Skeletal muscle tissue (tissue), 4 donors: ENCODE measurements around the gene ZNF446. TPM values are rescaled to one million over a fixed set of nuclear protein-coding genes. Genes with fewer than 3 reads are reported as not detected.

Source experiments
- H3K27ac ChIP-seq: one replicate; pipeline ENCODE4 v1.7.0; 2013; ENCODE audit warnings: mild to moderate bottlenecking, low read depth, low read length, inconsistent platforms
- H3K27me3 ChIP-seq, 3 donors: one replicate each; pipeline ENCODE4 v1.7.0; 2013; ENCODE audit warnings: low read length in 3 of 3; ENCODE audit not compliant: control insufficient read depth in 3 of 3, insufficient read depth in 3 of 3
- H3K36me3 ChIP-seq, 3 donors: one replicate each; pipeline ENCODE4 v1.7.0; 2013; ENCODE audit warnings: low read length in 3 of 3; ENCODE audit not compliant: control insufficient read depth in 3 of 3, insufficient read depth in 3 of 3
- H3K4me1 ChIP-seq, 3 donors: one replicate each; pipeline ENCODE4 v1.7.0; 2013; ENCODE audit warnings: low read length in 3 of 3, mild to moderate bottlenecking in 3 of 3; ENCODE audit not compliant: control insufficient read depth in 3 of 3, insufficient read depth in 3 of 3
- H3K4me3 ChIP-seq, 3 donors: one replicate each; pipeline ENCODE4 v1.7.0; 2013; ENCODE audit warnings: low read length in 3 of 3
- H3K9ac ChIP-seq, 3 donors: one replicate each; pipeline ENCODE4 v1.7.0; 2013; ENCODE audit warnings: low read length in 3 of 3, mild to moderate bottlenecking in 3 of 3, moderate library complexity in 2 of 3, low read depth in 1 of 3
- H3K9me3 ChIP-seq, 3 donors: one replicate each; pipeline ENCODE4 v1.7.0; 2013; ENCODE audit warnings: low read length in 3 of 3; ENCODE audit not compliant: control insufficient read depth in 3 of 3
- total RNA-seq: library from RNA; depleted of rRNA; stranded (reverse); fragments of >200 nt; gene quantifications from one replicate; pipeline ENCODE4 v1.2.3, GENCODE V29; 2014
- donor health status: Osteomylitis.

The ZNF446 gene
- total RNA-seq, 1 donor from 2014 or later = 3.1 TPM

DNA sequence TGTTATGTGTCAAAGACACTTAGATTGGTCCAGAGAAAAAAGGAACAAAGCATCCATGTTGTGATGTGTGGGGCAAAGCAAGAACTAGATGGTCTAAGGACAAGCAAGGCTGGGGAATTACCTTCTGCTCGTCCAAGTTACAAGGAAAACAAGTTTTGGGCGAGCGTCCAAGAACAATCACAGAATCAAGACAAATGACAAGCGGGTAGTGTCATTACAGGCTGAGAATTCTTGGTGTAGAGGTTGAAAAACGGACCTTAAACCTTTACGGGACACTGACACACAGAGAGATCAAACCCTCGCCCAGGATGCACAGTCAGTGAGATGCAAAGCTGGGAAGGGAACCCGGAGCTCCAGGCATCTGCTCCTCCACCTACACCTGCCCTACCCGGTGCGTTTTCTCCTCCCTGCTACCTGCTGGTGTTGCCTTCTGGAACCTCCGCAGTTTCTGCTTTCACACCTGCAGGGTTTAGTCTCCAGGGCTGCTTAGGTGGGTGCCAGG is 25.2 kb upstream of the ZNF446 start:
- H3K27ac ChIP-seq = peak overlapping the region; percentile 51
- peaks cover 4 to 8% (median 4%) of the 10 kb centered on the region in 3 donors for H3K27me3 ChIP-seq
- H3K9ac ChIP-seq = peak overlapping the region; percentile 33 to 83 (median 79)

DNA sequence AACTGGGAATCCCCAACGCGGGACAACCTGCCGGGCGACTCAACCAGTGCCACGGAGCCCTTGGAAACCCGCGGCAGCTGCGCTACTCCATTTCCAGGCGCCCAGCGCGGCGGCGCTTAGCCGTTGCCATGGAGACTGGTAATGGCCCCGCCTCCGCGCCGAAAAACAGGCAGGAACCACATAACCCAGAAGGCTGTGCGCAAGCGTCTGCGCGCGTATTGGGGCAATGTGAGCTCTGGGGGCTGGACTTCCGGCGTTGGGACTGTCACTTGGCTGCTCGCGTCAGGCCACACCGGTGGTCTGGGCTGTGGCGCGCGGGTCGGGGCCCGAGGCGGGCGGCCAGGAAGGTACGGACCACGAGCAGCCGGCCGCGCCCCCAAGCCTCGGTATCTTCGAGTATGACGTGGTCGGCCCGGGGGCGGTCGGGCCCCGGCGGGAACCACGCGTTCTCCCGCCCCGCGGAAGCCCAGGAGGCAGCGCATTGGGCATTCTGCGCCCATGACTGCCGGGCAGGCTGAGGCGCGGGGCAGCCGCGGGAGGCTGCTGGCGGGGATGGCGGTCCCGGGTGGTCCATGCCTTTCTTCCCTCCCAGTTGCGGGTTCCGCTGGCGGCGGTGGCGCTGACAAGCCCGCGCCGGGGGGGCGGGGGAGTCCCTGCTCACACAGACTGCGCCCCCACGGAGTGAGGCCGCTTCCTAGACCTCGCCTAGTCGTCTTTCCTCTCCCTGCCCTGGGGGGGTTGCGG is 24.6 kb upstream of the ZNF446 start, which contains the start of gene ZNF324B:
TSS of gene ZNF324B (plus strand) at position 265 of the 744 bp plus-strand sequence. CDS start 2,080 bp downstream, outside the sequence.
- Histone ChIP-seq H3K27ac (peak within 1 kb of the TSS; percentile 51), H3K9me3 (no peaks in the 10 kb centered on the region), H3K27me3 (peaks cover 4 to 8% (median 4%) of the 10 kb centered on the region in 3 donors), H3K36me3 (peaks cover 12 to 20% (median 15%) of the 10 kb centered on the region in 3 donors), H3K4me3 (peak within 1 kb of the TSS; percentile 73 to 88 (median 84)), H3K4me1 (peaks cover 11 to 19% (median 11%) of the 10 kb centered on the region in 3 donors), H3K9ac (peak within 1 kb of the TSS; percentile 65 to 83 (median 79))

More for the DNA sequence above, 25.2 kb upstream of the ZNF446 start:
- Histone ChIP-seq H3K36me3 (peaks cover 8 to 14% (median 13%) of the 10 kb centered on the region in 3 donors), H3K9me3 (no peaks in the 10 kb centered on the region), H3K4me1 (peaks cover 11 to 19% (median 11%) of the 10 kb centered on the region in 3 donors), H3K4me3 (peak overlapping the region; percentile 73 to 88 (median 84))

DNA sequence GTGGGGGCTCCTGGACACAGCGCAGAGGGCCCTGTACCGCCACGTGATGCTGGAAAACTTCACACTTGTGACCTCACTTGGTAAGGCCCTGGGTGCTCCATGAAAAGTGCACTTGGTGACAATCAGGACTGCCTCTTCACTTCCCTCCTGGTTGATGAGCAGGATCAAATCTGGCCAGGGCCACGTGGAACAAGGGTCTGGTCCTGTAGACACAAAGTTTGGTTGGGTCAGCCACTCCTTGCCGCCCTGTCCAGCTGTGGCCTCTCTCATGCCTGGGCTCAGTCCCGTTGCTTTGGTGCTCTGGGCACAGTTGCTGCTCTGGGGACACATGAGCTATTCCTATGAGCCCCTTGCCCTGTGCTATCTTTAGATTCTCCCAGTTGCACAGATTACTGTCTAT is 22.4 kb upstream of the ZNF446 start:
- no peak overlapping the region for H3K27ac ChIP-seq
- H3K9ac ChIP-seq = no peak overlapping the region
- H3K27me3 ChIP-seq = no peaks in the 10 kb centered on the region
- peaks cover 19 to 27% (median 26%) of the 10 kb centered on the region in 3 donors for H3K36me3 ChIP-seq
- no peak overlapping the region for H3K4me3 ChIP-seq
- peaks cover 11 to 19% (median 11%) of the 10 kb centered on the region in 3 donors for H3K4me1 ChIP-seq
- H3K9me3 ChIP-seq = no peaks in the 10 kb centered on the region

DNA sequence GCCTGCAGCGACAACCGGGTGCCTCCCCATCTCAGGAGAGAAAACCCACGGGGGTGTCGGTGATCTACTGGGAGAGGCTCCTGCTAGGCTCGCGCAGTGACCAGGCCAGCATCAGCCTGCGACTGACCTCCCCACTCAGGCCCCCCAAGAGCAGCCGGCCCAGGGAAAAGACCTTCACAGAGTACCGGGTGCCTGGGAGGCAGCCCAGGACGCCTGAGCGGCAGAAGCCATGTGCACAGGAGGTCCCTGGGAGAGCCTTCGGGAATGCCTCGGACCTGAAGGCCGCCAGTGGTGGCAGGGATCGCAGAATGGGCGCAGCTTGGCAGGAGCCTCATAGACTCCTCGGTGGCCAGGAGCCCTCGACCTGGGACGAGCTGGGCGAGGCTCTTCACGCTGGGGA is 20.8 kb upstream of the ZNF446 start:
- Histone ChIP-seq H3K27me3 (no peaks in the 10 kb centered on the region), H3K4me3 (no peak overlapping the region), H3K4me1 (peaks cover 11 to 19% (median 11%) of the 10 kb centered on the region in 3 donors), H3K27ac (no peak overlapping the region), H3K9me3 (no peaks in the 10 kb centered on the region), H3K36me3 (peaks cover 19 to 27% (median 26%) of the 10 kb centered on the region in 3 donors), H3K9ac (no peak overlapping the region)

DNA sequence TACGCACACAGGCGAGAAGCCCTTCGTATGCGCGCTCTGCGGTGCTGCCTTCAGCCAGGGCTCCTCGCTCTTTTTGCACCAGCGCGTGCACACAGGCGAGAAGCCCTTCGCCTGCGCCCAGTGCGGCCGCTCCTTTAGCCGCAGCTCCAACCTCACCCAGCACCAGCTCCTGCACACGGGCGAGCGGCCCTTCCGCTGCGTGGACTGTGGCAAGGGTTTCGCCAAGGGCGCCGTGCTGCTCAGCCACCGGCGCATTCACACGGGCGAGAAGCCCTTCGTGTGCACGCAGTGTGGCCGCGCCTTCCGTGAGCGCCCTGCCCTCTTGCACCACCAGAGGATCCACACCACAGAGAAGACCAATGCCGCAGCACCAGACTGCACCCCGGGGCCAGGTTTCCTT is 20.0 kb upstream of the ZNF446 start:
- Histone ChIP-seq H3K36me3 (peaks cover 19 to 27% (median 26%) of the 10 kb centered on the region in 3 donors), H3K27ac (no peak overlapping the region), H3K27me3 (no peaks in the 10 kb centered on the region), H3K4me1 (peaks cover 6 to 13% (median 7%) of the 10 kb centered on the region in 3 donors), H3K9ac (no peak overlapping the region), H3K4me3 (no peak overlapping the region), H3K9me3 (no peaks in the 10 kb centered on the region)

DNA sequence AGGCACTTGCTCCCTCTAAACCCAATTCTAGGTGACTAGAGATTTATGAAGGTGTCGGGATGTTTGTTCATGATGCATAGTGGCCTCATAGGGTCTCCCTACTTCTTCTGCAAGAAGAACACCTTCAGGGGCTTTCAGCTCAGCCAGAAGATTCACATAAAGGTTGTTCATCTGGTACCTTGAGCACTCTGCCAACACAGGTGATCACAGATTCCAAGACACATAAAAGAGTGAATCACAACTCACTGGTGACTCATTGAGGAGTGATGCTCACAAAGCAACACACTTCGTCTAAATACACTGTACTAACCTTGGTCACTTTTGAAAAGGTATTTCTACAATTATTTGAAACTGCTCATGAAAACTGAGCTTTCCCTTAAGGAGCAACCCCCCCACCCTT is 16.1 kb upstream of the ZNF446 start:
- Histone ChIP-seq H3K9me3 (no peaks in the 10 kb centered on the region), H3K27me3 (no peaks in the 10 kb centered on the region), H3K27ac (no peak overlapping the region), H3K9ac (no peak overlapping the region), H3K4me1 (no peaks in the 10 kb centered on the region), H3K4me3 (no peak overlapping the region), H3K36me3 (peaks cover 10 to 17% (median 12%) of the 10 kb centered on the region in 3 donors)

DNA sequence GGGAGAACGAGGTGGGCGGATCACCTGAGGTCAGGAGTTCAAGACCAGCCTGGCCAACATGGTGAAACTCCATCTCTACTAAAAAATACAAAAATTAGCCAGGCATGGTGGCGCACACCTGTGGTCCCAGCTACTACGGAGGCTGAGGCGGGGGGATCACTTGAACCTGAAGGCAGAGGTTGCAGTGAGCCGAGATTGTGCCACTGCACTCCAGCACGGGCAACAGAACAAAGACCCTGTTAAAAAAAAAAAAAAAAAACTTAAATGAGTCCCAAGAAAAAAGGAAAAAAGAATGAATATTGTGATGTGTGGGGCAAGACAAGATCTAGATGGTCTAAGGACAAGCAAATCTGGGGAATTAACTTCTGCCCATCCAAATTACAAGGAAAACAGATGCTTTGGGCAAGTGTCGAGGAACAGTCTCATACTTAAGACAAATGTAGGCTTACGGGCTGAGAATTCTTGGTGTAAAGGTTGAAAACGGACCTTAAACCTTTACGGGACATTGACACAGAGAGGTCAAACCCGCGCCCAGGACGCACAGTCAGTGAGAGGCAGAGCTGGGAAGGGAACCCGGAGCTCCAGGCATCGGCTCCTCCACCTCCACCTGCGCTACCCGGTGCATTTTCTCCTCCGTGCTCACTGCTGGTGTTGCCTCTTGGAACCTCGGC is 9.9 kb upstream of the ZNF446 start:
- Histone ChIP-seq H3K9ac (peak overlapping the region; percentile 27 to 89 (median 65)), H3K27me3 (no peaks in the 10 kb centered on the region), H3K9me3 (no peaks in the 10 kb centered on the region), H3K4me1 (peaks cover 8 to 19% (median 14%) of the 10 kb centered on the region in 3 donors), H3K36me3 (peaks cover 12 to 15% (median 14%) of the 10 kb centered on the region in 3 donors), H3K27ac (no peak overlapping the region), H3K4me3 (peak overlapping the region; percentile 81 to 87 (median 84))

DNA sequence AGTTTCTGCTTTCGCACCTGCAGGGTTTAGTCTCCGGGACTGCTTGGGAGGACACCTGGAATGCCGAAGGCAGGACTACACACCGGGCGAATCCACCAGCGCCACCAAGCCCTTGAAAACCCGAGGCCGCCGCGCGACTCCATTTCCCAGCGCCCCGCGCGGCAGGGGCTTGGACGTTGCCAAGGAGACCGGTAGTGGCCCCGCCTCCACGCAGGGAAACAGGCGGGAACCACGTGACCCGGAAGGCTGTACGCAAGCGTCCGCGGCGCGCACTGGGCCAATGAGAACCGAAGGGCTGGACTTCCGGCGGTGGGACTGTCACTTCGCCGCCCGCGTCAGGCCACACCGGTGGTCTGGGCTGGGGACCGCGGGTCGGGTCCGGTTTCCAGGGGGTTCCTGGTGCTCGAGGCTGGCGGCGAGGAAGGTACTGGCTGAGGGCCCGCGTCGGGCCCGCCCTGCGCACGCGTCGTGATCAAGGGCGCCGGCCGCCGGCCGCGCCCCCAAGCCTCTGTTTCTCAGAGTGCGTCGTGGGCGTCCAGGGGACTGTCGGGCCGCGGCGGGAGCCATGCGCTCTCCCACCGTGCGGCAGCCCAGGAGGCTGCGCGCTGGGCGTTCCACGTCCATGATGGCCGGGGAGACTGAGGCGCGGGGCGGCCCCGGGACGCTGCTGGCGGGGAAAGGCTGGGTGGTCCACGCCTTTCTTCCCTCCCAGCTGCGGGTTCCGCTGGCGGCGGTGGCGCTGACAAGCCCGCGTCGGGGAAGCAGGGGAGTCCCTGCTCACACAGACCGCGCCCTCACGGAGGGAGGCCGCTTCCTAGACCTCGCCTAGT is 9.2 kb upstream of the ZNF446 start, which contains the start of gene ZNF324:
TSS of gene ZNF324 (plus strand) at position 321 of the 830 bp plus-strand sequence. CDS start 2,106 bp downstream, outside the sequence.
- H3K9me3 ChIP-seq = no peaks in the 10 kb centered on the region
- H3K4me3 ChIP-seq = peak within 1 kb of the TSS; percentile 81 to 87 (median 84)
- peaks cover 15 to 19% (median 17%) of the 10 kb centered on the region in 3 donors for H3K36me3 ChIP-seq
- H3K4me1 ChIP-seq = peaks cover 8 to 19% (median 14%) of the 10 kb centered on the region in 3 donors
- no peaks in the 10 kb centered on the region for H3K27me3 ChIP-seq
- H3K9ac ChIP-seq = peak within 1 kb of the TSS; percentile 80 to 89 (median 84)
- H3K27ac ChIP-seq = peak within 1 kb of the TSS; percentile 75

DNA sequence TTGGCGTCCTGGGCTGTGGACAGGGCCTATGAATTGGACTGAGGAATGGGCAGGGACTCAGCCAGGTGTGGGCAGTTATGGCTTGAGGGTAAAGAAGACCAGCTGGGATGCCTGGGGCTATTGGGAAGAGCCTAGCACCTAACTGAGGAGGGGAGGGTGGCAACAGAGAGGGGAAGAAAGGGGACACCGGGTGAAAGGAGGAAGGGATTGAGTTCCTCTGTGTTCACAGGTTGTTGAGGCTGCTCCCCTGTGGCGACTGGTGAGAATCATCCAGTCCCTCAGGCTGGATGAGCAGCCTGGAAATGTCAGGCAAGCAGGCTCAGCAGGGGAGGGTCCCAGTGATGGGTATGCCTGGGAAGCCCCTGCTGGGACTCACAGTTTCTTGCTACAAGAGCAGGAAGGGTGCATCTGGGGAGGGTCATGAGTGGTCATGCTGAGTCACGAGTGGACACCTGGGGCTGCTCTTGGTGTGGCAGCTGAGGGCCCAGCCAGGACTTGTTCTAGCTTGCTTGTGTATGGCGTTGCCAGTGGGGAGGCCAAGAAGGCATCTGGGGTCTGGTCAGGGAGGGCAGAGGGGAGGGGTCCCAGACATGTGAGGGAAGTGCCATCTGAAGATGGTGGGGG is 7.8 kb upstream of the ZNF446 start:
- Histone ChIP-seq H3K27me3 (no peaks in the 10 kb centered on the region), H3K9ac (peak overlapping the region in 1 of 3 donors; percentile 40), H3K4me1 (peaks cover 8 to 19% (median 14%) of the 10 kb centered on the region in 3 donors), H3K4me3 (peak overlapping the region in 1 of 3 donors; percentile 48), H3K9me3 (no peaks in the 10 kb centered on the region), H3K27ac (no peak overlapping the region), H3K36me3 (peaks cover 27 to 31% (median 30%) of the 10 kb centered on the region in 3 donors)
